Activated naive CD4-positive, alpha-beta T cell treated with anti-CD3 and anti-CD28 coated beads for 36 hours (primary cell): ENCODE data around the gene TTLL9. TPM values are rescaled to one million over a fixed set of nuclear protein-coding genes. Genes with fewer than 3 reads are reported as not detected.
"Not testable (repeated sequence)": the region's sequence is repeated elsewhere in the genome, so short reads cannot be mapped to it uniquely, and the experiment has no call there.

ENCODE experiments used
- CTCF ChIA-PET: fragments of 350-600 bp; sonication (Branson Sonifier 250); formaldehyde crosslinking; loops from one replicate; lab custom pipeline; 2021; ENCODE audit warnings: antibody characterized with exemption; lab: Charles Lee
- DNase-seq: peaks from one replicate; pipeline ENCODE4 v3.0.0-alpha.2; 2020
- H3K27ac Mint-ChIP-seq: one replicate; pipeline ENCODE4 v1.8.0; 2021; ENCODE audit warnings: mild to moderate bottlenecking, mixed read lengths
- H3K27me3 Mint-ChIP-seq: one replicate; pipeline ENCODE4 v1.8.0; 2021; ENCODE audit warnings: low read depth, mixed read lengths
- H3K36me3 Mint-ChIP-seq: one replicate; pipeline ENCODE4 v1.8.0; 2021; ENCODE audit warnings: low read depth, mixed read lengths
- H3K4me1 Mint-ChIP-seq: one replicate; pipeline ENCODE4 v1.8.0; 2021; ENCODE audit warnings: low read depth, mixed read lengths
- H3K4me3 Mint-ChIP-seq: one replicate; pipeline ENCODE4 v1.8.0; 2021; ENCODE audit warnings: mild to moderate bottlenecking, moderate library complexity, mixed read lengths
- H3K9me3 Mint-ChIP-seq: one replicate; pipeline ENCODE4 v1.8.0; 2021; ENCODE audit warnings: mixed read lengths
- intact Hi-C: fragments of 100-400 bp; cut with micrococcal nuclease; formaldehyde crosslinking; loops from one replicate; pipeline ENCODE4 v1.15.1; 2023
- total RNA-seq, 2 experiments: library from RNA; stranded (reverse); gene quantifications; one replicate each; pipeline ENCODE4 v1.2.3, GENCODE V29; 2021

Gene TTLL9
- total RNA-seq, 2 experiments from 2014 or later: not detected

GRCh38 chr20:31918466-31919105 lies 48.2 kb downstream of the TTLL9 start:
- Mint-ChIP-seq H3K4me3 (no peak overlapping the region), H3K27ac (no peak overlapping the region), H3K9me3 (no peaks in the 10 kb centered on the region), H3K36me3 (no peaks in the 10 kb centered on the region), H3K27me3 (peaks cover 2% of the 10 kb centered on the region), H3K4me1 (no peaks in the 10 kb centered on the region)
- intact Hi-C loops: no loop called here
- DNase-seq: no peak
- CTCF ChIA-PET: interaction anchor here (2.8 kb wide), 1 partner anchor 34 kb away, joined by 9 read pairs; the partner anchor contains the start of gene PDRG1

DNA sequence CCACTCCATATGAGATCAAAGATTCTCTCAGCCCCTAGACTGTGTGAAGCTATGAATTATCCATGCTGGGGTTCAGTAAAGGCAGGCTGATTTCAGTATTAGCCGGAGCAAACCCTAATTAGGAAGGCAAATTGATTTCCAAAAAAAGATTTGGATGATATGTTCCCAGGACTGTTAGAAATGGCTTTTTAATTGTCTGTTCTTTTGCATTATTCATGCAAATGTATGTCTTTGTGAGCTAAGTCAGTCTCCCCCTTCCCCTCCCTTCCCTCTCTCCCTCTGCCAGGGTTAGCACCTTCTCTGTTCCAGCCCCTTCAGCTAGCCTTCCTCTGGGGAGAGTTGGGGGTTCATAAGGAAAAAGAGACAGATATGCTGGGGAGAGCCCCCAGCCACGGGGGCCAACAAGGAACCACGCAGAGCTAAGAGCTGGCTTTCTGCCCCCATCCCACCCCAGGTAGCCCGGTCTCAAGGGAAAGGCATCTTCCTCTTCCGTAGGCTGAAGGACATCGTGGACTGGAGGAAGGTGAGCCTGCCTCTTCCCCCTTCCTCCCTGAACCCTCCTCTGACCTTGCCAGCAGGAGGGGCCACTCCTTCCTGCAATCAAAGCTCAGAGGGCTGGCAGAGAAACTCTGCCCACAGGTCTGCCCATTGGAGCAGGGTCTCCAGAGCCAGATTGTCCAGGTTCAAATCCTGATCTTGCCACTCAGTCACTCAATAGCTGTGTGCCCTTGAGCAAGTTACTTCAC lies 49.1 kb downstream of the TTLL9 start:
- CTCF ChIA-PET: interaction anchor here (2.8 kb wide), 1 partner anchor 33 kb away, joined by 9 read pairs; the partner anchor contains the start of gene PDRG1
- Mint-ChIP-seq H3K36me3 (no peaks in the 10 kb centered on the region), H3K4me3 (no peak overlapping the region), H3K27ac (no peak overlapping the region), H3K9me3 (no peaks in the 10 kb centered on the region), H3K4me1 (peaks cover 3% of the 10 kb centered on the region), H3K27me3 (peaks cover 5% of the 10 kb centered on the region)
- DNase-seq: no peak
- intact Hi-C loops: no loop called here

- DNase-seq: no peak
- no peak overlapping the region for H3K27ac Mint-ChIP-seq
- no peaks in the 10 kb centered on the region for H3K9me3 Mint-ChIP-seq
- CTCF ChIA-PET: interaction anchor here (2.8 kb wide), 1 partner anchor 32 kb away, joined by 9 read pairs; the partner anchor contains the start of gene PDRG1
- intact Hi-C loops: no loop called here
- peaks cover 5% of the 10 kb centered on the region for H3K27me3 Mint-ChIP-seq
- peaks cover 3% of the 10 kb centered on the region for H3K4me1 Mint-ChIP-seq
- H3K36me3 Mint-ChIP-seq: no peaks in the 10 kb centered on the region
- H3K4me3 Mint-ChIP-seq: no peak overlapping the region
Observed at GRCh38 chr20:31920275-31920855, 49.9 kb downstream of the TTLL9 start.

DNA sequence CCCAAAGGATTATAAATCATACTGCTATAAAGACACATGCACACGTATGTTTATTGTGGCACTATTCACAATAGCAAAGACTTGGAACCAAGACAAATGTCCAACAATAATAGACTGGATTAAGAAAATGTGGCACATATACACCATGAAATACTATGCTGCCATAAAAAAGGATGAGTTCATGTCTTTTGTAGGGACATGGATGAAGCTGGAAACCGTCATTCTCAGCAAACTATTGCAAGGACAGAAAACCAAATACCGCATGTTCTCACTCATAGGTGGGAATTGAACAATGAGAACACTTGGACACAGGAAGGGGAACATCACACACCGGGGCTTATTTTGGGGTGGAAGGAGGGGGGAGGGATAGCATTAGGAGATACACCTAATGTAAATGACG lies 51.0 kb downstream of the TTLL9 start:
- CTCF ChIA-PET, H3K27ac Mint-ChIP-seq, intact Hi-C loops, H3K9me3 Mint-ChIP-seq, H3K4me1 Mint-ChIP-seq, H3K36me3 Mint-ChIP-seq, H3K27me3 Mint-ChIP-seq, DNase-seq, H3K4me3 Mint-ChIP-seq: not testable (repeated sequence)

- Mint-ChIP-seq H3K27ac (no peak overlapping the region), H3K36me3 (no peaks in the 10 kb centered on the region), H3K4me3 (no peak overlapping the region), H3K9me3 (no peaks in the 10 kb centered on the region), H3K27me3 (peaks cover 7% of the 10 kb centered on the region), H3K4me1 (peaks cover 3% of the 10 kb centered on the region)
- CTCF ChIA-PET: interaction anchor here (0.7 to 1.0 kb wide), 2 partner anchors 48 to 69 kb away, joined by 3 to 5 read pairs; no protein-coding TSS in a partner anchor
- intact Hi-C loops: no loop called here
- DNase-seq: no peak
Observed at GRCh38 chr20:31922181-31922580, 51.7 kb downstream of the TTLL9 start.

DNA sequence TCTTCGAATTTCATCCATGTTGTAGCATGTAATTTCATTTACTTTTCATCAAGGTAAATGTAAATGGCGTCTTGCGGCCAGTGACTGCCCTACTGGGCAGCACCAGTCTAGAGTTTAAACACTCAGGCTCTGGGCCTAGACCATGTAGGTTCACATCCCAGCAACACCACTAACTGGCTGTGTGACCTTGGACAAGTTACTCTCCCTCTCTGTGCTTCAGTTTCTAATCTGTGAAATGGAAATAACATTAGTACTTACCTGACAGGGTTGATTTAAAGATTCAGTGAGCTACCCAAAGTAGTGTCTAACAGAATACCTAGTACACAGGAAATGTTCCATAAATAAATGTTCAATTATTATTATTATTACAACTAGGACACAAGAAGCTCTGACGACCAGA lies 52.2 kb downstream of the TTLL9 start:
- Mint-ChIP-seq H3K9me3 (no peaks in the 10 kb centered on the region), H3K27ac (no peak overlapping the region), H3K27me3 (peaks cover 7% of the 10 kb centered on the region), H3K4me3 (no peak overlapping the region), H3K4me1 (peaks cover 3% of the 10 kb centered on the region), H3K36me3 (no peaks in the 10 kb centered on the region)
- CTCF ChIA-PET: interaction anchor here (1.0 kb wide), 1 partner anchor 69 kb away, joined by 3 read pairs; no protein-coding TSS in a partner anchor
- intact Hi-C loops: no loop called here
- DNase-seq: no peak

- Mint-ChIP-seq H3K27me3 (peaks cover 7% of the 10 kb centered on the region), H3K9me3 (no peaks in the 10 kb centered on the region), H3K36me3 (no peaks in the 10 kb centered on the region), H3K4me3 (no peak overlapping the region), H3K27ac (no peak overlapping the region), H3K4me1 (peaks cover 3% of the 10 kb centered on the region)
- intact Hi-C loops: no loop called here
- CTCF ChIA-PET: interaction anchor here (0.6 to 0.8 kb wide), 2 partner anchors 27 to 102 kb away, joined by 3 read pairs; no protein-coding TSS in a partner anchor
- peak; percentile 23 for DNase-seq
Observed at GRCh38 chr20:31923388-31924331, 53.2 kb downstream of the TTLL9 start.

DNA sequence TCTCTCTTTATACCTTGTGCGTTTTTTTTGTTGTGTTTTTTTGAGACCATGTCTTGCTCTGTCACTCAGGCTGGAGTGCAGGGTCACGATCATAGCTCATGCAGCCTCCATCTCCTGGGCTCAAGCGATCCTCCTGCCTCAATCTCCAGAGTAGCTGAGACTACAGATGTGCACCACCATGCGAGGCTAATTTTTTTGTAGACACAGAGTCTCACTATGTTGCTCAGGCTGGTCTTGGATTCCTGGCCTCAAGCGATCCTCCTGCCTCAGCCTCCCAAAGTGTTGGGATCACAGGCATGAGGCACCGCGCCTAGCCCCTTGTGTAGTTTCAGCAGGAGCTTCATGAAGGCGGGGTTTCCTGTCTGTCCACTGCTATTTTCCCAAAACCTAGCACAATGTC lies 54.1 kb downstream of the TTLL9 start:
- Mint-ChIP-seq H3K36me3 (no peaks in the 10 kb centered on the region), H3K27ac (no peak overlapping the region), H3K4me3 (no peak overlapping the region), H3K9me3 (no peaks in the 10 kb centered on the region), H3K4me1 (peaks cover 3% of the 10 kb centered on the region), H3K27me3 (peaks cover 6% of the 10 kb centered on the region)
- intact Hi-C loops: no loop called here
- no peak for DNase-seq
- CTCF ChIA-PET: interaction anchor here (0.6 to 0.8 kb wide), 2 partner anchors 26 to 103 kb away, joined by 3 read pairs; no protein-coding TSS in a partner anchor

- H3K27me3 Mint-ChIP-seq: peaks cover 6% of the 10 kb centered on the region
- CTCF ChIA-PET: no interaction called here
- no peaks in the 10 kb centered on the region for H3K36me3 Mint-ChIP-seq
- intact Hi-C loops: no loop called here
- no peak for DNase-seq
- no peak overlapping the region for H3K27ac Mint-ChIP-seq
- no peaks in the 10 kb centered on the region for H3K9me3 Mint-ChIP-seq
- no peak overlapping the region for H3K4me3 Mint-ChIP-seq
- H3K4me1 Mint-ChIP-seq: peaks cover 3% of the 10 kb centered on the region
Observed at GRCh38 chr20:31925631-31926030, 55.2 kb downstream of the TTLL9 start.

GRCh38 chr20:31926493-31926892 lies 56.1 kb downstream of the TTLL9 start:
- Mint-ChIP-seq H3K27ac (no peak overlapping the region), H3K36me3 (no peaks in the 10 kb centered on the region), H3K4me1 (peaks cover 3% of the 10 kb centered on the region), H3K27me3 (peaks cover 6% of the 10 kb centered on the region), H3K4me3 (no peak overlapping the region), H3K9me3 (no peaks in the 10 kb centered on the region)
- intact Hi-C loops: no loop called here
- no peak for DNase-seq
- CTCF ChIA-PET: interaction anchor here (0.8 to 1.0 kb wide), 2 partner anchors 80 to 155 kb away, joined by 3 to 4 read pairs; no protein-coding TSS in a partner anchor

DNA sequence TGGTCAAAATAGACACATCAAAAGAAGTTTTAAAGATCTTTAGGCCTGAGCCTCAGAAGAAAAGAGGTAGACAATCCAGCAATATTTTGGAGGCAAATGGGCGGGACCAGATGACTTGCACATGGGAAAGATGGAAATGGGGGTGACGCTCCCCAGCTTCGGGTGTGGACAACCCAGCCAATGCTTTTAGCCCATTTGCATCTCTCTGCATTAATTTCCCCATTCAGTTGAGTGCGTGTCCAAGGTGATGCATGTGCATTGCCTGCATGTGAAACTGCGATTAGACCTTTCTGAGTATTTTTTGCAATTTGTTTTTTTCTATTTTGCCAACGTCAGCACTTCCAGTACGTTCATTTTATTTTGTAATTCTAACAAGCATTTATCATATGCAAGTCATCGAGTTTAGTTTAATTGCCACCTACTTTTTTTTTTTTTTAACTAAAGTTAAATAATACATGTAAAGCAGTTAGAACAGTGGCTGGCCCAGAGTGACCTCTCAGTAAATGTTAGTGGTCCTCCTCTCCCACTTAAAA lies 57.3 kb downstream of the TTLL9 start:
- Mint-ChIP-seq H3K4me1 (peaks cover 3% of the 10 kb centered on the region), H3K27me3 (peaks cover 6% of the 10 kb centered on the region), H3K9me3 (no peaks in the 10 kb centered on the region), H3K4me3 (no peak overlapping the region), H3K27ac (no peak overlapping the region), H3K36me3 (no peaks in the 10 kb centered on the region)
- CTCF ChIA-PET: no interaction called here
- intact Hi-C loops: no loop called here
- DNase-seq: no peak
